ENCODE measurements around the gene ST8SIA5. TPM values are rescaled to one million over a fixed set of nuclear protein-coding genes. Genes with fewer than 3 reads are reported as not detected.

Gene ST8SIA5
- total RNA-seq, 1 donor, result 0.90 TPM

- TF ChIP-seq CTCF (IDR thresholded peaks at IDR 0.05; ENCODE audit: insufficient read depth, low read length), result peak; percentile 12
- no peak overlapping the region for H3K4me3 ChIP-seq (ENCODE audit: low read depth, low read length)
- peak; percentile 28 for DNase-seq (ENCODE audit: low read depth)
Observed at GRCh38 chr18:46622999-46623398, 133.9 kb downstream of the ST8SIA5 start.

- DNase-seq (ENCODE audit: low read depth), result no peak
- no peak overlapping the region for H3K4me3 ChIP-seq (ENCODE audit: low read depth, low read length)
- TF ChIP-seq CTCF (IDR thresholded peaks at IDR 0.05; ENCODE audit: insufficient read depth, low read length), result no peak
Observed at GRCh38 chr18:46622451-46622850, 134.4 kb downstream of the ST8SIA5 start.

GRCh38 chr18:46621871-46622270, 135.0 kb downstream of the ST8SIA5 start:
- no peak overlapping the region for H3K4me3 ChIP-seq (ENCODE audit: low read depth, low read length)
- TF ChIP-seq CTCF (IDR thresholded peaks at IDR 0.05; ENCODE audit: insufficient read depth, low read length), result no peak
- DNase-seq (ENCODE audit: low read depth), result no peak

DNA sequence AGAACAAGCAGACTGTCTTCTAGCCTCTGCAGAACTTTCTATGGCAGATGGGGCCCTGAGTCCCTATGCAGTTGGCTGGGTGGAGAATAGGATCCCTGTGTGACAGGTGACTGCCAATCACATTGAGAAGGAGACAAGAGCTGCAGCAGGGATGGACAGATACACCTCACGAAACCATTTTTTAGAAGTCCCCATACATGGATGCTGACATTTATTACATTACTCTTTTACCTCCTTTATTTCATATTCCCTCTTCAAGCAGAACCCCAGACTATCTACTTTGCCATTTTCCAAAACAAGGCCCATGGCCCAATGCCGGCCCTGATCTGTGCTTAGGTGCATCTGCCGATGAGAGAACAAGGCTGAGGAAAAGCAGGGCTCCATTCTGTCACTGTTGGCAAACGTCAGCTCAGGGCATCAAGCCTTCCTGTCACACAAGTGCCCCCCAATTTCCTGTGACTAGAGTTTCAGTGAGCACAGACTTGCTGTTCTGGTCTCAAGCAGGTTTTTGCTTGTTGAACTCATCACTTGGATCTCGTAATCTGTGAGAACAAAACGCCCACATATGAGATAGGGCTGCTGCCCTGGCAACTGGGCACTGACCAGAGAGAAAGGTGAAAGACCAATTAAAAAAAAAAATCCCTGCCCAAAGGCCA, 135.6 kb downstream of the ST8SIA5 start:
- H3K4me3 ChIP-seq (ENCODE audit: low read depth, low read length), result no peak overlapping the region

DNA sequence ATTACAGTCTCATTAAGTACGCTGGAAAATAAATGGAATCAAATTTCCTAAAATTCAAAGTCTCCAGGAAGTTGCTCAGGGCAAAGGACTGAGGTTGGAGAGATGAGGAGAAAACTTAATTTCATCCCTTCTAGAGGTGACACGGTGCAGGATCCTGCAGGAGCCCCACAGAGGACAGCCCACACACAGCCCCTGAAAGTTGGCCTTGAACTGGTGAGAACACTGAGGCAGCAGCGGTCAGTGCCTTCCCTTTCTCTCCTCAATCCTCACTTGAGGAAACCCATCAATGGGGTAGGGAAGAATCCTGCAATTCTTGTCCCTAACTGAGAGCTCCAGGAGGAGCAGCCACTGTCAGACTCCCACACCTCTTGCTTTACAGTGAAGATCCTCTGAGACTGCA, 137.3 kb downstream of the ST8SIA5 start:
- DNase-seq (ENCODE audit: low read depth), result no peak
- H3K4me3 ChIP-seq (ENCODE audit: low read depth, low read length), result no peak overlapping the region
- no peak for TF ChIP-seq CTCF (IDR thresholded peaks at IDR 0.05; ENCODE audit: insufficient read depth, low read length)

More for the DNA sequence above, 135.6 kb downstream of the ST8SIA5 start:
- TF ChIP-seq CTCF (IDR thresholded peaks at IDR 0.05; ENCODE audit: insufficient read depth, low read length), result no peak
- no peak for DNase-seq (ENCODE audit: low read depth)

Small RNA genes lying within 50 kb of the gene (small RNA-seq; reads per million reads assigned to genes)
- not detected for gene AC090311.1

Other genes with a start within 250 kb of the ST8SIA5 start
- not detected in 2 replicates for gene LOXHD1, start 99.8 kb downstream of the ST8SIA5 start, total RNA-seq (ENCODE audit: low replicate concordance)
- gene PIAS2, start 160.5 kb upstream of the ST8SIA5 start, total RNA-seq (ENCODE audit: low replicate concordance), result 36.4 and 38.5 TPM in 2 replicates
- 2.7 and 10.4 TPM in 2 replicates for gene KATNAL2, start 160.5 kb upstream of the ST8SIA5 start, total RNA-seq (ENCODE audit: low replicate concordance)

Measured in fibroblast of the aortic adventitia (primary cell).